Nephron progenitor cell (in vitro differentiated cells): Measurements from ENCODE around the gene CLEC7A.

Experiments used
- DNase-seq: peaks from one replicate; pipeline ENCODE4 v3.0.0; 2021
- H3K27ac Mint-ChIP-seq: 2 replicates; pipeline ENCODE4 v1.8.0; 2021; ENCODE audit warnings: mild to moderate bottlenecking, moderate library complexity, mixed read lengths
- H3K27me3 Mint-ChIP-seq: 2 replicates; pipeline ENCODE4 v1.8.0; 2021; ENCODE audit warnings: mild to moderate bottlenecking, low read depth, mixed read lengths; ENCODE audit not compliant: poor library complexity
- H3K36me3 Mint-ChIP-seq: 2 replicates; pipeline ENCODE4 v1.8.0; 2021; ENCODE audit warnings: low read depth, mixed read lengths
- H3K4me1 Mint-ChIP-seq: 2 replicates; pipeline ENCODE4 v1.8.0; 2021; ENCODE audit warnings: mixed read lengths
- H3K4me3 Mint-ChIP-seq: 2 replicates; pipeline ENCODE4 v1.8.0; 2021; ENCODE audit warnings: mild to moderate bottlenecking, moderate library complexity, mixed read lengths
- H3K9me3 Mint-ChIP-seq: 2 replicates; pipeline ENCODE4 v1.8.0; 2021; ENCODE audit warnings: mild to moderate bottlenecking, moderate library complexity, mixed read lengths
- CTCF ChIP-seq: fragments of 200-600 bp; sonication (generic); IDR thresholded peaks from 2 replicates; pipeline ENCODE4 v1.5.0; 2021; ENCODE audit warnings: antibody characterized with exemption

The CLEC7A gene

GRCh38 chr12:10113075-10113474, 16.9 kb downstream of the CLEC7A start:
- H3K27me3 Mint-ChIP-seq: peaks cover 4% of the 10 kb centered on the region
- no peak overlapping the region for H3K27ac Mint-ChIP-seq
- H3K36me3 Mint-ChIP-seq: no peaks in the 10 kb centered on the region
- no peaks in the 10 kb centered on the region for H3K4me1 Mint-ChIP-seq
- TF ChIP-seq CTCF: no peak
- peaks cover 26% of the 10 kb centered on the region for H3K9me3 Mint-ChIP-seq
- no peak overlapping the region for H3K4me3 Mint-ChIP-seq
- no peak for DNase-seq

- TF ChIP-seq CTCF: no peak
- Mint-ChIP-seq H3K4me1 (no peaks in the 10 kb centered on the region), H3K27me3 (peaks cover 4% of the 10 kb centered on the region), H3K9me3 (peaks cover 37% of the 10 kb centered on the region), H3K27ac (no peak overlapping the region), H3K4me3 (no peak overlapping the region), H3K36me3 (no peaks in the 10 kb centered on the region)
- DNase-seq: no peak
Observed at GRCh38 chr12:10111451-10111850, 18.5 kb downstream of the CLEC7A start.

GRCh38 chr12:10110256-10110844, 19.6 kb downstream of the CLEC7A start:
- no peak for DNase-seq
- Mint-ChIP-seq H3K4me1 (no peaks in the 10 kb centered on the region), H3K9me3 (peaks cover 48% of the 10 kb centered on the region), H3K27ac (no peak overlapping the region), H3K36me3 (no peaks in the 10 kb centered on the region), H3K4me3 (no peak overlapping the region), H3K27me3 (peaks cover 4% of the 10 kb centered on the region)
- no peak for TF ChIP-seq CTCF

GRCh38 chr12:10102322-10102721, 27.7 kb downstream of the CLEC7A start:
- peaks cover 8% of the 10 kb centered on the region for H3K36me3 Mint-ChIP-seq
- H3K27me3 Mint-ChIP-seq: peaks cover 3% of the 10 kb centered on the region
- no peak overlapping the region for H3K4me3 Mint-ChIP-seq
- no peak for DNase-seq
- no peak overlapping the region for H3K27ac Mint-ChIP-seq
- peaks cover 34% of the 10 kb centered on the region for H3K4me1 Mint-ChIP-seq
- H3K9me3 Mint-ChIP-seq: peaks cover 38% of the 10 kb centered on the region
- TF ChIP-seq CTCF: no peak

GRCh38 chr12:10101648-10102220, 28.3 kb downstream of the CLEC7A start:
- Mint-ChIP-seq H3K27me3 (peaks cover 3% of the 10 kb centered on the region), H3K9me3 (peaks cover 32% of the 10 kb centered on the region), H3K36me3 (peaks cover 8% of the 10 kb centered on the region), H3K27ac (no peak overlapping the region), H3K4me3 (no peak overlapping the region), H3K4me1 (peaks cover 34% of the 10 kb centered on the region)
- no peak for TF ChIP-seq CTCF
- no peak for DNase-seq

- peaks cover 3% of the 10 kb centered on the region for H3K27me3 Mint-ChIP-seq
- TF ChIP-seq CTCF: no peak
- H3K27ac Mint-ChIP-seq: peak overlapping the region; percentile 89
- no peak overlapping the region for H3K4me3 Mint-ChIP-seq
- peaks cover 34% of the 10 kb centered on the region for H3K4me1 Mint-ChIP-seq
- H3K36me3 Mint-ChIP-seq: peaks cover 8% of the 10 kb centered on the region
- no peak for DNase-seq
- H3K9me3 Mint-ChIP-seq: peaks cover 26% of the 10 kb centered on the region
Observed at GRCh38 chr12:10101042-10101579, 28.9 kb downstream of the CLEC7A start.
